ENCODE measurements around the gene PPP1R14D.

PPP1R14D gene

DNA sequence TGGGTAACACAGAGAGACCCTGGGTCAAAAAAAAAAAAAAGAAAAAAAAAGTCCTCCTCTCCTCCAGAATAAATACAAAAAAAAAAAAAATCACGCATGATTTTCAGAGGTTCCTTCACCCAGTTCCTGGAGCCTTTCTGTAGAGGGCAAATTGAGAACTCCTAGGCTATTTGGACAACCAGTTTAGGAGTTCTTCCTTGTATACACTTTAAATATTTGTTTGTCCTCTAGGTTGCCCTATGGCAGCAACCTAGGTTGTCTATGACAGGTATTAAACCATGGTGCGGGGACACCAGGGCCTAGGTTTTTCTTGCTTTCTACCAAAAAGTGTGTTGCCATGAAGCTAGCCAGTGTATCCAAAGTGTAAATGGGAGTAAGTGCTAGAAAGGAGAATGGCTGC is 25.4 kb downstream of the PPP1R14D start:
- no CpG with 5 or more reads among the region's 2 CpGs for WGBS (ENCODE audit: extremely low coverage, insufficient coverage, low lambda C conversion rate)
- no peak overlapping the region for H4K8ac ChIP-seq (ENCODE audit: low read depth, low read length)
- H3K27ac ChIP-seq (ENCODE audit: low read depth, low read length): no peak overlapping the region
- H3K4me3 ChIP-seq (ENCODE audit: low read length): no peak overlapping the region
- H2BK15ac ChIP-seq (replicated peaks; ENCODE audit: low read depth): no peak overlapping the region
- H3K18ac ChIP-seq (ENCODE audit: low read length): no peak overlapping the region
- H3K4me2 ChIP-seq (ENCODE audit: low read length): no peak overlapping the region
- H3K9ac ChIP-seq (ENCODE audit: low read length): no peak overlapping the region
- H2BK120ac ChIP-seq (ENCODE audit: low read depth, low read length): no peak overlapping the region
- H3K56ac ChIP-seq (ENCODE audit: low read length): no peak overlapping the region
- no peak overlapping the region for H3K4ac ChIP-seq (ENCODE audit: low read depth, low read length)
- no peaks in the 10 kb centered on the region for H3K27me3 ChIP-seq (ENCODE audit: insufficient read depth, low read length, poor library complexity)
- H3K4me1 ChIP-seq (ENCODE audit: control insufficient read depth, low read depth, low read length): peaks cover 4% of the 10 kb centered on the region
- no peaks in the 10 kb centered on the region for H3K79me1 ChIP-seq (ENCODE audit: low read length)
- no peaks in the 10 kb centered on the region for H3K79me2 ChIP-seq (ENCODE audit: control insufficient read depth, insufficient read depth, low read length)
- DNase-seq: no peak
- no peak overlapping the region for H3K23ac ChIP-seq (ENCODE audit: low read length)
- no peak overlapping the region for H4K5ac ChIP-seq (ENCODE audit: low read length)
- H2AK5ac ChIP-seq (ENCODE audit: low read length): no peak overlapping the region
- H2BK5ac ChIP-seq (ENCODE audit: low read length): no peak overlapping the region
- no peaks in the 10 kb centered on the region for H3K36me3 ChIP-seq (ENCODE audit: control insufficient read depth, insufficient read depth, low read length)

DNA sequence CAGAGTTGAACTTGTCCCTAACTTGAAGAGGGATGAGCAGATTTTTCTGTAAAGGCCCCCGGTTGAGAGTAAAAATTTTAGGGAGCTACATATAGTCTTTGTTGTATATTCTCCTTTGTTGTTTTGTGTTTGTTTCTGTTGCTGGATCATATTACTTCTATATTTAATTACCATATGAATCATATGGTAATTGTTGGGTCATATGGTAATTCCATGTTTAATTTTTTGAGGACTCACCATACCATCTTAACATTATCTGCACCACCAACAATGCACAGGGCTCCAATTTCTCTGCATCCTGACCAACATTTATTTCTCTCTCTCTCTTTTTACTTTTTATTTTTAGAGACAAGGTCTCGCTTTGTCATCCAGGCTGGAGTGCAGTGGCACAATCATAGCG is 29.0 kb downstream of the PPP1R14D start:
- Histone ChIP-seq H4K8ac (ENCODE audit: low read depth, low read length) (no peak overlapping the region), H3K4me3 (ENCODE audit: low read length) (no peak overlapping the region), H3K36me3 (ENCODE audit: control insufficient read depth, insufficient read depth, low read length) (no peaks in the 10 kb centered on the region), H2BK5ac (ENCODE audit: low read length) (no peak overlapping the region), H3K4me1 (ENCODE audit: control insufficient read depth, low read depth, low read length) (peaks cover 4% of the 10 kb centered on the region), H3K23ac (ENCODE audit: low read length) (no peak overlapping the region), H3K9ac (ENCODE audit: low read length) (no peak overlapping the region), H2BK120ac (ENCODE audit: low read depth, low read length) (no peak overlapping the region), H3K4ac (ENCODE audit: low read depth, low read length) (no peak overlapping the region), H2BK15ac (replicated peaks; ENCODE audit: low read depth) (no peak overlapping the region), H3K27me3 (ENCODE audit: insufficient read depth, low read length, poor library complexity) (no peaks in the 10 kb centered on the region), H3K18ac (ENCODE audit: low read length) (no peak overlapping the region), H2AK5ac (ENCODE audit: low read length) (no peak overlapping the region), H3K79me2 (ENCODE audit: control insufficient read depth, insufficient read depth, low read length) (no peaks in the 10 kb centered on the region), H3K4me2 (ENCODE audit: low read length) (no peak overlapping the region), H3K79me1 (ENCODE audit: low read length) (no peaks in the 10 kb centered on the region), H3K27ac (ENCODE audit: low read depth, low read length) (no peak overlapping the region), H4K5ac (ENCODE audit: low read length) (no peak overlapping the region), H3K56ac (ENCODE audit: low read length) (no peak overlapping the region)
- WGBS (ENCODE audit: extremely low coverage, insufficient coverage, low lambda C conversion rate): no CpG with 5 or more reads among the region's 3 CpGs
- no peak for DNase-seq

DNA sequence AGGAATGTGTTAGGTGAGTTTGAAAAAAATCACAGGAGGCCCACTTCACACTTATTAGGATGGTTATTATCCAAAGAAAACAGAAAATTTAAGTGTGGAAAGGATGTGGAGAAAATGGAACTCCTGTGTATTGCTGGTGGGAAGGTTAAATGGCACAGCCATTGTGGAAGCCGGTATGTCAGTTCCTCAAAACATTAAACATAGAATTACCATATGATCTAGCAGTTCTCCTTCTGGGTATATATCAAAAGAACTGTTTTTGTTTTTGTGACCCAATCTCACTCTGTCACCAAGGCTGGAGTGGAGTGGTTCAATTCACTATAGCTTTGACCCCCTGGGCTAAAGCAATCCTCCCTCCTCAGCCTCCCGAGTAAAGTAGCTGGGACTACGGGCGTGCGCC is 32.0 kb downstream of the PPP1R14D start:
- H3K27me3 ChIP-seq (ENCODE audit: insufficient read depth, low read length, poor library complexity): no peaks in the 10 kb centered on the region
- peaks cover 2% of the 10 kb centered on the region for H3K79me2 ChIP-seq (ENCODE audit: control insufficient read depth, insufficient read depth, low read length)
- no peak overlapping the region for H4K5ac ChIP-seq (ENCODE audit: low read length)
- DNase-seq: no peak
- H3K4me3 ChIP-seq (ENCODE audit: low read length): no peak overlapping the region
- H3K9ac ChIP-seq (ENCODE audit: low read length): no peak overlapping the region
- peaks cover 4% of the 10 kb centered on the region for H3K4me1 ChIP-seq (ENCODE audit: control insufficient read depth, low read depth, low read length)
- H3K18ac ChIP-seq (ENCODE audit: low read length): no peak overlapping the region
- WGBS (ENCODE audit: extremely low coverage, insufficient coverage, low lambda C conversion rate): no CpG with 5 or more reads among the region's 5 CpGs
- no peak overlapping the region for H3K4ac ChIP-seq (ENCODE audit: low read depth, low read length)
- no peak overlapping the region for H3K56ac ChIP-seq (ENCODE audit: low read length)
- H3K79me1 ChIP-seq (ENCODE audit: low read length): peaks cover 5% of the 10 kb centered on the region
- H2BK15ac ChIP-seq (replicated peaks; ENCODE audit: low read depth): no peak overlapping the region
- no peak overlapping the region for H3K27ac ChIP-seq (ENCODE audit: low read depth, low read length)
- H2BK120ac ChIP-seq (ENCODE audit: low read depth, low read length): no peak overlapping the region
- no peak overlapping the region for H4K8ac ChIP-seq (ENCODE audit: low read depth, low read length)
- no peak overlapping the region for H2BK5ac ChIP-seq (ENCODE audit: low read length)
- H3K4me2 ChIP-seq (ENCODE audit: low read length): no peak overlapping the region
- no peaks in the 10 kb centered on the region for H3K36me3 ChIP-seq (ENCODE audit: control insufficient read depth, insufficient read depth, low read length)
- no peak overlapping the region for H3K23ac ChIP-seq (ENCODE audit: low read length)
- H2AK5ac ChIP-seq (ENCODE audit: low read length): no peak overlapping the region

DNA sequence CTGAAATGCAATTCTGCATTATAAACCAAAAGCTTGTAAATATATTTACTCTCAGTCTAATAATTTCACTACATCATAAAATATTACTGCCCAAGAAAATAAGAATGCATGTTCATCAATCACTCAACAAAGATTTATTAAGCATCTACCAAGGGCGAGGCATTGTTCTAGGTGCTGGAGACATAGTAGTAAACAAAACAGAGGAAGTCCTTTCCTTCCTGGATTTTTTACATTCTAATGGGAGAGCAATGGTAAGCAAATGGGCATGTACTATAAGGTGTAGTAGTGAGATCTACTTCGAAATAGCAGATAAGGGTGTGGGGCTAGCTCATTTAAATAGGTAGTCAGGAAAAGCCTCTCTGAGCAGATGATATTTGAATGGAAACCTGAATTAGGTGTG is 32.5 kb downstream of the PPP1R14D start:
- Histone ChIP-seq H3K4me2 (ENCODE audit: low read length) (no peak overlapping the region), H3K4me3 (ENCODE audit: low read length) (no peak overlapping the region), H2BK15ac (replicated peaks; ENCODE audit: low read depth) (no peak overlapping the region), H3K79me1 (ENCODE audit: low read length) (peaks cover 5% of the 10 kb centered on the region), H3K27me3 (ENCODE audit: insufficient read depth, low read length, poor library complexity) (no peaks in the 10 kb centered on the region), H3K27ac (ENCODE audit: low read depth, low read length) (no peak overlapping the region), H2BK120ac (ENCODE audit: low read depth, low read length) (no peak overlapping the region), H2AK5ac (ENCODE audit: low read length) (no peak overlapping the region), H3K23ac (ENCODE audit: low read length) (no peak overlapping the region), H3K18ac (ENCODE audit: low read length) (no peak overlapping the region), H3K79me2 (ENCODE audit: control insufficient read depth, insufficient read depth, low read length) (peaks cover 2% of the 10 kb centered on the region), H3K56ac (ENCODE audit: low read length) (no peak overlapping the region), H3K4ac (ENCODE audit: low read depth, low read length) (no peak overlapping the region), H3K4me1 (ENCODE audit: control insufficient read depth, low read depth, low read length) (peaks cover 4% of the 10 kb centered on the region), H4K8ac (ENCODE audit: low read depth, low read length) (no peak overlapping the region), H4K5ac (ENCODE audit: low read length) (no peak overlapping the region), H3K9ac (ENCODE audit: low read length) (no peak overlapping the region), H2BK5ac (ENCODE audit: low read length) (no peak overlapping the region), H3K36me3 (ENCODE audit: control insufficient read depth, insufficient read depth, low read length) (no peaks in the 10 kb centered on the region)
- DNase-seq: no peak
- no CpG with 5 or more reads among the region's 2 CpGs for WGBS (ENCODE audit: extremely low coverage, insufficient coverage, low lambda C conversion rate)

DNA sequence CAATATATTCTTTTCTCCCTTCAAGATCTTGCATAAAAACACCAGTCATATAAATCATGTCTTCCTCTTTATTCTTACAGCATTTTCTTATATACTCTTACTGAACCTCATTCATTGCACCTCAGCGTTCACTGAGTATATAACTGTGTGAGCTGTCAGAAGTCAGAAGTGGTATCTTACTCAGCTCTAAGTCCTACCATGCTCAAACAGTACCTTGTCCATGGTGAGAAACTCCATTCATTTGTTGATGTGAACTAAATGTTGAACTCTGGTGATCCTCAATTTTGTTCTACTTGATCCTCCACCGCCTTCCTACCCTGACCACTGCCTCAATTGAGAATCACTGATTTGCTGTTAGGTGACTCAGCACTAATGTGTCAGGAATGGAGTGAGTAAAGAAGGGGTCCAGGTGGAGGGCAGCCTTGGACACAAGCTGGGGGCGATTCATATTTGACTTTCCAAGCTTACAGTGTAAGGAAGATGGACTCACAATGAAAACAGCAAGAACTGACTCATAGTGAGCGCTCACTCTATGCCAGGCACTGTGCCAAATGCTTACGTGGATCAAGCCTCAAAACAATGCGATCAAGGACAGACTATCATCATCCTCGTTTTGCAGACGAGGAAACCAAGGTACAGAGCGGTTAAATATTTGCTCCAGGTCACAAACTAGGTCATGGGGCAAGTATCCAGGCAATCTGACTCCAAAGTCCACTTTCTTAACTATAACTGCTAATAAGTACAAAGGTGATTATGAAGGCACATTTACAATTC is 35.1 kb downstream of the PPP1R14D start:
- Histone ChIP-seq H3K36me3 (ENCODE audit: control insufficient read depth, insufficient read depth, low read length) (no peaks in the 10 kb centered on the region), H4K5ac (ENCODE audit: low read length) (no peak overlapping the region), H3K79me1 (ENCODE audit: low read length) (peaks cover 7% of the 10 kb centered on the region), H2AK5ac (ENCODE audit: low read length) (no peak overlapping the region), H3K4me1 (ENCODE audit: control insufficient read depth, low read depth, low read length) (peaks cover 5% of the 10 kb centered on the region), H4K8ac (ENCODE audit: low read depth, low read length) (no peak overlapping the region), H3K79me2 (ENCODE audit: control insufficient read depth, insufficient read depth, low read length) (peaks cover 2% of the 10 kb centered on the region), H3K23ac (ENCODE audit: low read length) (no peak overlapping the region), H2BK5ac (ENCODE audit: low read length) (no peak overlapping the region), H3K4ac (ENCODE audit: low read depth, low read length) (no peak overlapping the region), H3K9ac (ENCODE audit: low read length) (no peak overlapping the region), H2BK15ac (replicated peaks; ENCODE audit: low read depth) (no peak overlapping the region), H3K4me2 (ENCODE audit: low read length) (no peak overlapping the region), H3K4me3 (ENCODE audit: low read length) (no peak overlapping the region), H3K27ac (ENCODE audit: low read depth, low read length) (no peak overlapping the region), H2BK120ac (ENCODE audit: low read depth, low read length) (no peak overlapping the region), H3K27me3 (ENCODE audit: insufficient read depth, low read length, poor library complexity) (no peaks in the 10 kb centered on the region), H3K18ac (ENCODE audit: low read length) (no peak overlapping the region), H3K56ac (ENCODE audit: low read length) (peak overlapping the region; percentile 19)
- no peak for DNase-seq
- WGBS (ENCODE audit: extremely low coverage, insufficient coverage, low lambda C conversion rate): no CpG with 5 or more reads among the region's 9 CpGs

DNA sequence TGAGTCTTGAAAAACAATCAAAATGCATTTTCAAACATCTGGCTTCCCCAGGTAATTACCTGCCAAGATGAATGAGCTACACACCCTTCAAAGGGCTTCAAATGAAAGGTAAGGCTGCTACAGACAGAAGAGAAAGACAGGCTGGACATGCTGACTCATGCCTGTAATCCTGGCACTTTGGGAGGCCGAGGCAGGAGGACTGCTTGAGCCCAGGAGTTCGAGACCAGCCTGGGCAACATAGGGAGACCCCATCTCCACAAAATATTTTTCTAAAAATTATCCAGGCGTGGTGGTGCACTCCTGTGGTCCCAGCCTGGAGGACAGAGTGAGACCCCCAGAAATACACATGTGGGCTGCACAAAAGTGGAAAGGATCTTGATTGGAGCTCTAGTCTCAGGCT is 36.1 kb downstream of the PPP1R14D start:
- DNase-seq: no peak
- no peak overlapping the region for H3K4me3 ChIP-seq (ENCODE audit: low read length)
- H2BK5ac ChIP-seq (ENCODE audit: low read length): no peak overlapping the region
- no peaks in the 10 kb centered on the region for H3K36me3 ChIP-seq (ENCODE audit: control insufficient read depth, insufficient read depth, low read length)
- H3K56ac ChIP-seq (ENCODE audit: low read length): no peak overlapping the region
- H3K27ac ChIP-seq (ENCODE audit: low read depth, low read length): no peak overlapping the region
- no peak overlapping the region for H2AK5ac ChIP-seq (ENCODE audit: low read length)
- H2BK120ac ChIP-seq (ENCODE audit: low read depth, low read length): no peak overlapping the region
- peaks cover 7% of the 10 kb centered on the region for H3K79me1 ChIP-seq (ENCODE audit: low read length)
- H3K4ac ChIP-seq (ENCODE audit: low read depth, low read length): no peak overlapping the region
- H3K27me3 ChIP-seq (ENCODE audit: insufficient read depth, low read length, poor library complexity): no peaks in the 10 kb centered on the region
- no peak overlapping the region for H3K23ac ChIP-seq (ENCODE audit: low read length)
- H4K5ac ChIP-seq (ENCODE audit: low read length): no peak overlapping the region
- H4K8ac ChIP-seq (ENCODE audit: low read depth, low read length): no peak overlapping the region
- H3K9ac ChIP-seq (ENCODE audit: low read length): no peak overlapping the region
- WGBS (ENCODE audit: extremely low coverage, insufficient coverage, low lambda C conversion rate): no CpG with 5 or more reads among the region's 3 CpGs
- H3K4me1 ChIP-seq (ENCODE audit: control insufficient read depth, low read depth, low read length): peaks cover 9% of the 10 kb centered on the region
- H3K79me2 ChIP-seq (ENCODE audit: control insufficient read depth, insufficient read depth, low read length): peaks cover 2% of the 10 kb centered on the region
- no peak overlapping the region for H2BK15ac ChIP-seq (replicated peaks; ENCODE audit: low read depth)
- H3K4me2 ChIP-seq (ENCODE audit: low read length): no peak overlapping the region
- H3K18ac ChIP-seq (ENCODE audit: low read length): no peak overlapping the region
